GM23338 (cell line): ENCODE data around the gene SPNS3. TPM values are rescaled to one million over a fixed set of nuclear protein-coding genes. Genes with fewer than 3 reads are reported as not detected.

ENCODE experiments used
- ATAC-seq: fragments of 200-7000 bp; cut with Tn5 transposase; 3 replicates; pipeline ENCODE4 v1.9.1; 2020
- DNase-seq: peaks from one replicate; pipeline ENCODE4 v3.0.0-alpha.2; 2015; ENCODE audit warnings: low spot score
- H2AFZ ChIP-seq: fragments of 200-600 bp; sonication (generic); 2 replicates; pipeline ENCODE4 v1.8.0; 2016; ENCODE audit warnings: antibody characterized with exemption, mild to moderate bottlenecking, moderate library complexity
- H3F3A ChIP-seq: fragments of 200-600 bp; sonication (generic); replicated peaks from 2 replicates; pipeline ENCODE4 v1.8.0; 2017; ENCODE audit warnings: antibody characterized with exemption, mixed run types, low read depth
- H3K27ac ChIP-seq: fragments of 200-600 bp; sonication (generic); 2 replicates; pipeline ENCODE4 v1.6.1; 2016; ENCODE audit warnings: low read depth
- H3K27me3 ChIP-seq: fragments of 200-600 bp; sonication (generic); 2 replicates; pipeline ENCODE4 v1.8.0; 2016; ENCODE audit warnings: mild to moderate bottlenecking, mixed run types, moderate library complexity; ENCODE audit not compliant: insufficient read depth
- H3K36me3 ChIP-seq: fragments of 200-600 bp; sonication (generic); 2 replicates; pipeline ENCODE4 v1.8.0; 2016; ENCODE audit warnings: mild to moderate bottlenecking; ENCODE audit not compliant: insufficient read depth
- H3K4me1 ChIP-seq: fragments of 200-600 bp; sonication (generic); 2 replicates; pipeline ENCODE4 v1.8.0; 2016; ENCODE audit warnings: mild to moderate bottlenecking, moderate library complexity; ENCODE audit not compliant: insufficient read depth
- H3K4me2 ChIP-seq: fragments of 200-600 bp; sonication (generic); 2 replicates; pipeline ENCODE4 v1.7.1; 2017; ENCODE audit warnings: mixed run types
- H3K4me3 ChIP-seq: fragments of 200-600 bp; sonication (generic); 2 replicates; pipeline ENCODE4 v1.6.1; 2016; ENCODE audit warnings: mixed run types
- H3K79me2 ChIP-seq: fragments of 200-600 bp; sonication (generic); replicated peaks from 2 replicates; pipeline ENCODE4 v1.8.0; 2017; ENCODE audit warnings: mild to moderate bottlenecking; ENCODE audit not compliant: insufficient read depth
- H3K9me2 ChIP-seq: fragments of 200-600 bp; sonication (generic); 2 replicates; pipeline ENCODE4 v1.8.0; 2017; ENCODE audit not compliant: insufficient read depth
- H4K20me1 ChIP-seq: fragments of 200-600 bp; sonication (generic); replicated peaks from 2 replicates; pipeline ENCODE4 v1.8.0; 2017; ENCODE audit warnings: mild to moderate bottlenecking; ENCODE audit not compliant: insufficient read depth
- H3K27ac Mint-ChIP-seq: 2 replicates; pipeline ENCODE4 v1.8.0; 2020; ENCODE audit warnings: inconsistent platforms, mild to moderate bottlenecking, moderate library complexity, mixed read lengths
- H3K27me3 Mint-ChIP-seq: 3 replicates; pipeline ENCODE4 v1.8.0; 2022; ENCODE audit warnings: low read depth, mild to moderate bottlenecking, moderate library complexity, mixed read lengths, inconsistent platforms; ENCODE audit not compliant: insufficient read depth, poor library complexity
- H3K36me3 Mint-ChIP-seq: 3 replicates; pipeline ENCODE4 v1.8.0; 2021; ENCODE audit warnings: low read depth, mild to moderate bottlenecking, inconsistent platforms, moderate library complexity, mixed read lengths
- H3K4me1 Mint-ChIP-seq: 3 replicates; pipeline ENCODE4 v1.8.0; 2020; ENCODE audit warnings: mild to moderate bottlenecking, inconsistent platforms, mixed read lengths
- H3K4me3 Mint-ChIP-seq: 3 replicates; pipeline ENCODE4 v1.8.0; 2021; ENCODE audit warnings: moderate library complexity, mild to moderate bottlenecking, inconsistent platforms, mixed read lengths
- H3K9me3 Mint-ChIP-seq: 3 replicates; pipeline ENCODE4 v1.8.0; 2020; ENCODE audit warnings: moderate library complexity, mild to moderate bottlenecking, inconsistent platforms, mixed read lengths
- CREB1 ChIP-seq: fragments of 250-450 bp; sonication (Bioruptor Pico); IDR thresholded peaks from 2 replicates; pipeline ENCODE4 v1.5.0; 2020; ENCODE audit warnings: low read depth, mild to moderate bottlenecking, moderate library complexity
- CTCF ChIP-seq, 2 experiments: fragments of 200-600 bp in 1 of 2; sonication (generic) in 1 of 2; conservative IDR thresholded peaks; 2 replicates each; pipeline versions ENCODE4 v1.5.1 to v1.6.1; 2016 to 2017; ENCODE audit warnings: antibody characterized with exemption in 2 of 2, low read depth in 2 of 2, mild to moderate bottlenecking in 2 of 2, moderate library complexity in 1 of 2
- ETS1 ChIP-seq: IDR thresholded peaks from 2 replicates; pipeline ENCODE4 v1.6.1; 2016; ENCODE audit warnings: antibody characterized with exemption
- EZH2 ChIP-seq: fragments of 200-600 bp; sonication (generic); IDR thresholded peaks from one replicate; pipeline ENCODE4 v1.8.0; 2017; ENCODE audit warnings: antibody characterized with exemption, mild to moderate bottlenecking, low read depth; ENCODE audit not compliant: unreplicated experiment
- EZH2phosphoT487 ChIP-seq: fragments of 200-600 bp; sonication (generic); IDR thresholded peaks from one replicate; pipeline ENCODE4 v1.8.1; 2018; ENCODE audit warnings: antibody characterized with exemption; ENCODE audit not compliant: unreplicated experiment
- JUNB ChIP-seq: IDR thresholded peaks from one replicate; pipeline ENCODE4 v1.6.1; 2016; ENCODE audit warnings: antibody characterized with exemption; ENCODE audit not compliant: unreplicated experiment
- NANOG ChIP-seq: IDR thresholded peaks from 2 replicates; pipeline ENCODE4 v1.6.1; 2016; ENCODE audit warnings: antibody characterized with exemption, borderline replicate concordance
- POLR2AphosphoS5 ChIP-seq: IDR thresholded peaks from 2 replicates; pipeline ENCODE4 v1.6.1; 2016; ENCODE audit warnings: antibody characterized with exemption, low read depth
- REST ChIP-seq: IDR thresholded peaks from one replicate; pipeline ENCODE4 v1.6.1; 2018; ENCODE audit warnings: antibody characterized with exemption; ENCODE audit not compliant: unreplicated experiment
- STAT1 ChIP-seq: IDR thresholded peaks from one replicate; pipeline ENCODE4 v1.6.1; 2016; ENCODE audit warnings: antibody characterized with exemption; ENCODE audit not compliant: unreplicated experiment
- ZNF114 ChIP-seq: fragments of 250-450 bp; sonication (Bioruptor Pico); IDR thresholded peaks from 2 replicates; pipeline ENCODE4 v1.5.0; 2020; ENCODE audit warnings: mild to moderate bottlenecking, moderate library complexity
- ZNF331 ChIP-seq: fragments of 250-450 bp; sonication (Bioruptor Pico); IDR thresholded peaks from 2 replicates; pipeline ENCODE4 v1.5.0; 2020; ENCODE audit warnings: low read depth, mild to moderate bottlenecking, moderate library complexity
- ZNF462 ChIP-seq: fragments of 250-450 bp; sonication (Bioruptor Pico); IDR thresholded peaks from 2 replicates; pipeline ENCODE4 v1.5.0; 2020; ENCODE audit warnings: mild to moderate bottlenecking, moderate library complexity
- polyA plus RNA-seq: library from polyadenylated mRNA; unstranded; fragments of >200 nt; fragmentation: Nextera tagmentation; extraction: Ambion mirVana; gene quantifications from 2 replicates; pipeline ENCODE4 v1.2.1, GENCODE V29; 2016
- total RNA-seq: library from RNA; depleted of rRNA; stranded (reverse); fragments of >200 nt; shearing (Covaris generic); gene quantifications from 2 replicates; pipeline ENCODE4 v1.2.3, GENCODE V29; 2014

SPNS3 gene
- total and polyA plus RNA-seq, 2 experiments from 2014 or later = not detected

GRCh38 chr17:4485676-4486646, 52.2 kb downstream of the SPNS3 start:
- Histone ChIP-seq H4K20me1 (no peaks in the 10 kb centered on the region; the same call in 1 of the 2 replicates), H3K27me3 (no peaks in the 10 kb centered on the region), H3K4me2 (no peak overlapping the region), H3K4me1 (no peaks in the 10 kb centered on the region), H3K4me3 (no peak overlapping the region), H3F3A (no peaks in the 10 kb centered on the region), H2AFZ (no peak overlapping the region), H3K79me2 (no peaks in the 10 kb centered on the region), H3K27ac (no peak overlapping the region), H3K9me2 (no peaks in the 10 kb centered on the region), H3K36me3 (no peaks in the 10 kb centered on the region)
- H3K27ac Mint-ChIP-seq = no peak overlapping the region
- no peaks in the 10 kb centered on the region for H3K36me3 Mint-ChIP-seq
- H3K27me3 Mint-ChIP-seq = peaks cover 12% of the 10 kb centered on the region
- H3K9me3 Mint-ChIP-seq = no peaks in the 10 kb centered on the region; the same call in 2 of the 3 replicates
- H3K4me1 Mint-ChIP-seq = peaks cover 4% of the 10 kb centered on the region; the same call in 2 of the 3 replicates
- no peak for DNase-seq
- TF ChIP-seq POLR2AphosphoS5 = no peak
- TF ChIP-seq NANOG = no peak
- no peak for TF ChIP-seq JUNB
- no peak for TF ChIP-seq ZNF462
- no peak for TF ChIP-seq ZNF331 (CRISPR knock-in tag)
- TF ChIP-seq CTCF (conservative IDR thresholded peaks at IDR 0.05; ENCODE audit: low read depth in 2 of 2) = no peak
- no peak for TF ChIP-seq STAT1
- no peak for TF ChIP-seq ZNF114 (CRISPR knock-in tag)
- TF ChIP-seq REST = no peak
- TF ChIP-seq CREB1 (CRISPR knock-in tag) = no peak
- no peak for TF ChIP-seq ETS1
- TF ChIP-seq EZH2 = no peak
- TF ChIP-seq EZH2phosphoT487 = no peak
- no peak overlapping the region for H3K4me3 Mint-ChIP-seq
- ATAC-seq = no peak
